HepG2 (cell line): Measurements from ENCODE around the gene GFY. TPM values are rescaled to one million over a fixed set of nuclear protein-coding genes. Genes with fewer than 3 reads are reported as not detected.

Experiments
- AFF4 ChIP-seq: sonication (generic); formaldehyde crosslinking; IDR thresholded peaks from 2 replicates; pipeline ENCODE4 v1.4.0; 2020; ENCODE audit warnings: missing genetic modification reagents
- AGO1 ChIP-seq: fragments of 200-400 bp; formaldehyde crosslinking; IDR thresholded peaks from 2 replicates; pipeline ENCODE4 v1.6.1; 2017; ENCODE audit warnings: mild to moderate bottlenecking, low read depth, low read length, moderate library complexity; ENCODE audit not compliant: poor library complexity, severe bottlenecking
- HNRNPL ChIP-seq: fragments of 200-400 bp; formaldehyde crosslinking; IDR thresholded peaks from 2 replicates; pipeline ENCODE4 v1.6.1; 2017; ENCODE audit warnings: mild to moderate bottlenecking, low read depth, low read length
- JUND ChIP-seq: sonication (generic); formaldehyde crosslinking; IDR thresholded peaks from 2 replicates; pipeline ENCODE4 v1.8.0; 2022; ENCODE audit warnings: mild to moderate bottlenecking, missing genetic modification reagents
- NR2F2 ChIP-seq: IDR thresholded peaks from 2 replicates; pipeline ENCODE4 v1.6.1; 2012; ENCODE audit warnings: low read depth, inconsistent platforms, borderline replicate concordance
- POLR2A ChIP-seq, 2 experiments: IDR thresholded peaks; 2 replicates each; pipeline ENCODE4 v1.6.1; 2011; ENCODE audit warnings: low read depth in 2 of 2, low read length in 2 of 2, mild to moderate bottlenecking in 1 of 2, moderate library complexity in 1 of 2; ENCODE audit not compliant: insufficient read depth in 1 of 2
- RERE ChIP-seq: IDR thresholded peaks from 2 replicates; pipeline ENCODE4 v1.6.1; 2016; ENCODE audit warnings: low read depth, missing genetic modification reagents, missing compliant biosample characterization
- REXO4 ChIP-seq: sonication (generic); formaldehyde crosslinking; IDR thresholded peaks from 2 replicates; pipeline ENCODE4 v1.8.0; 2022; ENCODE audit warnings: missing genetic modification reagents, mild to moderate bottlenecking, borderline replicate concordance
- SRY ChIP-seq: sonication (generic); formaldehyde crosslinking; IDR thresholded peaks from 2 replicates; pipeline ENCODE4 v1.8.0; 2022; ENCODE audit warnings: mild to moderate bottlenecking, missing genetic modification reagents
- ZBTB14 ChIP-seq: sonication (generic); formaldehyde crosslinking; IDR thresholded peaks from 2 replicates; pipeline ENCODE4 v1.4.0; 2020; ENCODE audit warnings: missing genetic modification reagents
- ZBTB46 ChIP-seq: sonication (generic); formaldehyde crosslinking; IDR thresholded peaks from 2 replicates; pipeline ENCODE4 v1.4.0; 2020; ENCODE audit warnings: mild to moderate bottlenecking, missing genetic modification reagents, borderline replicate concordance
- ZNF124 ChIP-seq: sonication (generic); formaldehyde crosslinking; IDR thresholded peaks from 2 replicates; pipeline ENCODE4 v1.4.0; 2020; ENCODE audit warnings: missing genetic modification reagents
- ZNF34 ChIP-seq: sonication (generic); formaldehyde crosslinking; IDR thresholded peaks from 2 replicates; pipeline ENCODE4 v1.4.0; 2020; ENCODE audit warnings: mild to moderate bottlenecking, missing genetic modification reagents, borderline replicate concordance
- ZNF343 ChIP-seq: sonication (generic); formaldehyde crosslinking; IDR thresholded peaks from 2 replicates; pipeline ENCODE4 v1.4.0; 2020; ENCODE audit warnings: mild to moderate bottlenecking, missing genetic modification reagents
- ZNF468 ChIP-seq: sonication (generic); formaldehyde crosslinking; IDR thresholded peaks from 2 replicates; pipeline ENCODE4 v1.8.0; 2022; ENCODE audit warnings: mild to moderate bottlenecking, moderate library complexity, missing genetic modification reagents
- ZNF749 ChIP-seq: sonication (generic); formaldehyde crosslinking; IDR thresholded peaks from 2 replicates; pipeline ENCODE4 v1.8.0; 2022; ENCODE audit warnings: mild to moderate bottlenecking, missing genetic modification reagents, moderate library complexity, borderline replicate concordance
- ZZZ3 ChIP-seq: sonication (generic); formaldehyde crosslinking; IDR thresholded peaks from 2 replicates; pipeline ENCODE4 v1.4.0; 2020; ENCODE audit warnings: missing genetic modification reagents, mild to moderate bottlenecking, borderline replicate concordance
- polyA plus RNA-seq, 8 experiments: library from polyadenylated mRNA; depleted of rRNA in 3 of 8; stranded (reverse) in 7 of 8; unstranded in 1 of 8; fragments of >200 nt; fragmentation: Illumina TruSeq in 4 of 8; extraction: Trizol in 4 of 8; gene quantifications; 2 replicates each; pipeline versions ENCODE4 v1.2.1 to v1.2.3, GENCODE V29; 2011 to 2016; ENCODE audit warnings: low read depth in 4 of 8, missing spikeins in 1 of 8, mixed read lengths in 1 of 8; ENCODE audit not compliant: insufficient read depth in 1 of 8
- total RNA-seq, 5 experiments: library from RNA; depleted of rRNA; stranded (reverse); fragments of >200 nt; fragmentation: Illumina TruSeq; extraction: Trizol; gene quantifications; 2 replicates each; pipeline ENCODE4 v1.2.3, GENCODE V29; 2016; ENCODE audit warnings: low read depth in 1 of 5

GFY gene
- total and polyA plus RNA-seq, 2 of the 13 experiments (the other 11 are each of a cell fraction or from before 2014, with no cell fraction given): not detected

- TF ChIP-seq RERE (CRISPR knock-in tag): peak; percentile 27; the same call in 1 of the 2 replicates
- TF ChIP-seq SRY (CRISPR knock-in tag): 0 out of 2 replicates have a peak, but pooled peaks have one; percentile 36
- TF ChIP-seq ZNF124: no peak
- no peak for TF ChIP-seq ZZZ3 (CRISPR knock-in tag)
- no peak for TF ChIP-seq HNRNPL
- no peak for TF ChIP-seq ZBTB46 (CRISPR knock-in tag)
- TF ChIP-seq AGO1: no peak
- no peak for TF ChIP-seq ZNF749 (CRISPR knock-in tag)
- no peak for TF ChIP-seq REXO4 (CRISPR knock-in tag)
- no peak for TF ChIP-seq ZNF34 (CRISPR knock-in tag)
- TF ChIP-seq NR2F2: no peak
- peak; percentile 83 to 93 for TF ChIP-seq POLR2A (IDR thresholded peaks at IDR 0.05; ENCODE audit: insufficient read depth in 1 of 2, low read depth in 2 of 2, low read length in 2 of 2)
- TF ChIP-seq ZNF468 (CRISPR knock-in tag): no peak
- TF ChIP-seq JUND (CRISPR knock-in tag): no peak
- TF ChIP-seq AFF4 (CRISPR knock-in tag): 0 out of 2 replicates have a peak, but pooled peaks have one; percentile 58
- no peak for TF ChIP-seq ZBTB14
- no peak for TF ChIP-seq ZNF343 (CRISPR knock-in tag)
Observed at GRCh38 chr19:49451430-49452181, 26.4 kb downstream of the GFY start, which contains the start of gene PIH1D1 (continued).
